HUES48 (cell line): ENCODE data around the gene LHX3.

Source experiments
- H3K27ac ChIP-seq: one replicate; pipeline ENCODE4 v1.7.0; 2013; ENCODE audit warnings: low read depth, low read length, inconsistent platforms
- H3K27me3 ChIP-seq: 2 replicates; pipeline ENCODE4 v1.6.1; 2013; ENCODE audit warnings: mild to moderate bottlenecking, low read length; ENCODE audit not compliant: control insufficient read depth, insufficient read depth
- H3K36me3 ChIP-seq: 2 replicates; pipeline ENCODE4 v1.6.1; 2013; ENCODE audit warnings: low read length; ENCODE audit not compliant: control insufficient read depth, insufficient read depth
- H3K4me1 ChIP-seq: 2 replicates; pipeline ENCODE4 v1.6.1; 2013; ENCODE audit warnings: mild to moderate bottlenecking, low read length; ENCODE audit not compliant: control insufficient read depth, insufficient read depth
- H3K4me3 ChIP-seq: 2 replicates; pipeline ENCODE4 v1.5.1; 2013; ENCODE audit warnings: mild to moderate bottlenecking, low read depth, low read length
- H3K9ac ChIP-seq: 2 replicates; pipeline ENCODE4 v1.6.1; 2013; ENCODE audit warnings: mild to moderate bottlenecking, low read depth, low read length, moderate library complexity
- H3K9me3 ChIP-seq: 2 replicates; pipeline ENCODE4 v1.6.1; 2013; ENCODE audit warnings: low read length; ENCODE audit not compliant: control insufficient read depth, insufficient read depth

The LHX3 gene

DNA sequence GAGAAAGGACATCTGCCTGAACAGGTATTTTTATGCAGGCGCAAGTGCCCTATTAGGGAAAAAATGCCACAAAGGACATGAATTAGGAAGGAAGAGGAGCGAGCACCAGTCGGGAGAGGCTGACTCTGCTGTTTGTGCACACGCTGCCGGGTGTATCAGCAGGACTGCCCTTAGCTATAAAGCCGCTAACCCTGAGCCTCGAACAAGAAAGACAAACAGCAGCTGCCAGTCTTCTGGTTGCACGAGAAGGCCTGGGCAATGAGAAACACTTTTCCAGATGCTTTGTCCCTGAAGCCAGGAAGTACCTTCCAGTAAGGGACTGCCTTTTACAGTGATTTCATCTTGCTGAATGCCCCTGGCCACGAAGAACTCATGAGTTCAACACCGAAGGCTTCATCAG is 28.0 kb upstream of the LHX3 start:
- Histone ChIP-seq H3K27me3 (no peaks in the 10 kb centered on the region), H3K9me3 (no peaks in the 10 kb centered on the region), H3K4me1 (no peaks in the 10 kb centered on the region), H3K27ac (no peak overlapping the region), H3K9ac (no peak overlapping the region), H3K4me3 (no peak overlapping the region), H3K36me3 (peaks cover 19% of the 10 kb centered on the region)

DNA sequence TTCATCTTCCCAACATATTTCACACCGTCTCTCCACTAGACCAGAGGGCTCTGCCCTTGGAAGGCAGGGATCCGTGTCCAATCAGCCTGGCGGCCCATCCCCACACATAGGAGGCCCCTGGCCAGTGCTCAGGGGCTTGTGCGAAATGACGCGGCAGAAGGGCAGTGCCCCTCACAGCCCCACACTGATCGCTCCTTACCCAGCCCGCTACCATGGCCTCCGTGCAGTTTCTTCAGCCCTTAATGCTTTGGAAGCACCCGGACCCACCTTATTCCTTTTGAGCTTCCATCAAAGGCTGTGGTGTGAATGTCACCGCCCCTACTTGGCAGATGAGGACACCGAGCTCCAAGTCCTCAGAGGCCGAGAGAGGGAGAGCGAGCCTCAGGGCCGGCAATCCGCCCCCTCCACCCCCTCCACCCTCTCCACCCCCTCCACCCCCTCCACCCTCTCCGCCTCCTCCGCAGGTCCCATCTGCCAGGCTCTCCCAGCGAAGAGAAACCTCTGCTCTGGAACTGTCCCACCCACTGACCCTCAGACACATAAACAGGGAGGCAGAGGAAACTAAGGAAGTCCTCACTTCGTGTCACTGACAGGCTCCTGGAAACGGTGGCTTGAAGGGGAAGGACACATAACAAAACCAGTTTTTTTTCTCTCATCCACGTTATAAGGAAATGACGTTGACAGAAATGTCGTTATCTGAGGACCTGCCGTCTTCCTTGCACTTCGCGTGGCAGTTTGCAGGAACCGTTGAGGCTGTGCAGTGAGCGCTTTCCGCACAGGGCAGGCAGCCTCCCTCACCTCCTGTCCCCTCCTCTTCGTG is 26.8 kb upstream of the LHX3 start:
- no peak overlapping the region for H3K9ac ChIP-seq
- no peaks in the 10 kb centered on the region for H3K27me3 ChIP-seq
- H3K4me3 ChIP-seq = no peak overlapping the region
- no peak overlapping the region for H3K27ac ChIP-seq
- no peaks in the 10 kb centered on the region for H3K4me1 ChIP-seq
- no peaks in the 10 kb centered on the region for H3K9me3 ChIP-seq
- H3K36me3 ChIP-seq = peaks cover 16% of the 10 kb centered on the region

DNA sequence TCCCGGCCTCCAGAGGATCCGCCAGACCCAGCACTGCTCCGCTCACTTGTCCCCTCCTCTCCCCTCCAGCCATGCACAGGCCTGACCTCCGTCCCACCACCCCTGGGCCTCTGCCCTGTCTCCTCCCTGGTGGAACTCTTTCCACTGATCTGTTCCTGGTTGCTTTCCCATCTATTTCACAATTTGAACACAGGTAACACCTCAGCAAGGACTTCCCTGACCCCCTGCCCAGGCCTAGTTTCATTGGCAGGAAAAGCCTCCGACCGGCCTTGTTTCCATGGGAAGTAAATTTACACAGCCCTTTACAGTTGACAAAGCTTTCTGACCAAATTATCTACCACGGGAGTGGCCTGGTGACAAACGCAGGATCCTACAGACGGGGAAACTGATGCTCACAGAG is 25.8 kb upstream of the LHX3 start:
- Histone ChIP-seq H3K4me3 (no peak overlapping the region), H3K27ac (no peak overlapping the region), H3K9ac (no peak overlapping the region), H3K9me3 (no peaks in the 10 kb centered on the region), H3K4me1 (no peaks in the 10 kb centered on the region), H3K27me3 (no peaks in the 10 kb centered on the region), H3K36me3 (peaks cover 8% of the 10 kb centered on the region; the same call in 1 of the 2 replicates)

DNA sequence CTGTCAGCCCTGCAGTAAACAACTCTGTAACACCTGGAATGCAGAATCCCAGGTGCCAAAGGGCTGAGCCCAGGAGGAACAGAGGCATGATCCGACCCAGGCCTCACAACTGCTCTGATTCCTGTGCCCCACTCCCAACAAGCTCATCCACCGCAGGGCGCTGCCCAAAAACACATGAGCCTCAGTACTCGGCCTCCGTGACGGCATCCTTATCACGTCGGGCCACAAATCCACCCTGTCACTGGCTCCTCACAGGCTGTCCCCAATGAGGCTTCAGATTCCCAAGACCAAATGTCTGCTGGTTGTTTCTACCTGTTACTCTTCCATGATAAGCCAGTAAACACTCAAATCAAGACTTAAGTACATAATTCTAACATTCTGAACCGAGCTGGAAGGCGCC is 25.4 kb upstream of the LHX3 start:
- Histone ChIP-seq H3K36me3 (peaks cover 7% of the 10 kb centered on the region; the same call in 1 of the 2 replicates), H3K4me1 (no peaks in the 10 kb centered on the region), H3K9ac (no peak overlapping the region), H3K4me3 (no peak overlapping the region), H3K27ac (no peak overlapping the region), H3K9me3 (no peaks in the 10 kb centered on the region), H3K27me3 (no peaks in the 10 kb centered on the region)

DNA sequence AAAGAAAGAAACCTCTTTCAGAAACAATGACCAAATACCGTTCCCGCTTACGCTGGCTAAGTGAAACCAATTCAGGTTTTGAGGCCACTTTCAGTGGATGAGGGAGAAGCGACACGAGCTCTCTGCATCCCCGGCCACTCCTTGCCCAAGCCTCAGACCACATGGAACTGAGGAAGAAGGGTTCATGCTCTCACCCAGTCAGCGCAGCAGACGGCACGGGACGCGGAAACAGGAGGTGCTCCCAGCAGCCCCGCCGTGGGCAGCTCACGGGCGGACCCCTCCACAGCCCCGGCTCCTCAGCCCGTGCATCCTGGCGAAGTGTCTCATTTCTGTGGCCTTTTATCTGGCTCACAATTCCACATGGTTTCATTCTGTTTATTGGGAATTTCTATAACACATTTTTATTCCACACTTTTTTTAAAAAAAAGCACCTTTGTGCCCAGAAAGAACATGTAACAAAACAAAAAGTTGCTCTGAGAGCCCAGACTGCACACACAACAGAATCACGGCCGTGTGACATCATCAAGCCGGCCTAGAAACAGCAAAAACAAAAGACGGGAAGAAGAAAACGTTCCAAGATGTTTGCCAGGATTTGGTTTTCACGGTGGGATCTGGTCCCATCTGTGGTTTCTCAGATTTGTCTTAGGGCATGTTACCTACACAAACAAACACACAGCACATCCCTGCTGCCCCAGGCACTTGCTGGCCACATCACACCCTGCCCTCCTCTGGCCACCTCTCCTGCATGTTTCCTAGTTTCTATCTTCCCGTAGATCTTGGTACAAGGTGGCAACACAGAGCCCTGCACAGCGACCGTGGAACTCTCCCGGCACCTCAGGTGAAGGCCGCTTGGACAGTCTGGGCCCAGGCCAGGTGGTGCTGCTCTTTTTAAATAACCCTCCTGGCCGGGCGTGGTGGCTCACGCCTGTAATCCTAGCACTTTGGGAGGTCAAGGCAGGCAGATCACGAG is 24.5 kb upstream of the LHX3 start:
- no peaks in the 10 kb centered on the region for H3K27me3 ChIP-seq
- no peak overlapping the region for H3K4me3 ChIP-seq
- H3K4me1 ChIP-seq = no peaks in the 10 kb centered on the region
- peaks cover 12% of the 10 kb centered on the region; the same call in 1 of the 2 replicates for H3K36me3 ChIP-seq
- no peaks in the 10 kb centered on the region for H3K9me3 ChIP-seq
- no peak overlapping the region for H3K9ac ChIP-seq
- H3K27ac ChIP-seq = no peak overlapping the region

DNA sequence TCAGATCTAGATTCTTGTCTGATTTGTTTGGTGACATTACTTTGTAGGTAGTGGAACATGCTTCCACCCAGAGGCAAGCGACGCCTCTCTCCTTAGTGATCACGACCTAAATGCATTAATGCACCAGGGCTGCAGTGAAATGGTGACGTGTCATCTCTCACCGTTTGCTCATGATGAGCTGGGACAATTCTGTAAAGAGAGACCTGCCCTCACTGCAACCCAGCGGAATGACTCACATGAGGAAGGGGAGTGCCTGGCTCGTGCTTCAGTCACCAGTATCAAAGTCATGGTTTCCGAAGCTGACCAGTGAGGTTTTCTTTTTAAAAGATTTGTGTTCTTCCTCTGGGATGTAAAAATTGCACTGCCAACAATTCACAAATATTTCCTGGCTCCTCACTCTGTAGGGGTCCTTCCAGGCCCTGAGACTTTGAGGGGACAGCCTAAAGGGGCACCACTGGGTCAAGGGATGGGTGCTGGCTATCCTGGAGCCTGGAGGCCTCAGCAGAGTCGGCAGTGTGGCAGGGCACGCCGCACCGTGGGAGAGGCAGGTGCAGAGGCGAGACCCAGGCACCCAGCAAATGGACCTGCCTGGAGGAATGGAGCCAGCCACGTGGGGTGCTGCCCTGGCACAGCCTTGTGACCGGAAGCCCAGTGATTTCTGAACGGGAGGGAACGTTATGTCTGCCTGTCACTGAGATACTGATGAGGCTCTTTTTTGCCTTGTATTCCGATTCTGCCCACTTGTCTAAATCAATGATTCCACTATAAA is 23.4 kb upstream of the LHX3 start:
- Histone ChIP-seq H3K4me3 (no peak overlapping the region), H3K9me3 (no peaks in the 10 kb centered on the region), H3K27ac (no peak overlapping the region), H3K9ac (no peak overlapping the region), H3K4me1 (no peaks in the 10 kb centered on the region), H3K36me3 (peaks cover 23% of the 10 kb centered on the region; the same call in 1 of the 2 replicates), H3K27me3 (no peaks in the 10 kb centered on the region)

DNA sequence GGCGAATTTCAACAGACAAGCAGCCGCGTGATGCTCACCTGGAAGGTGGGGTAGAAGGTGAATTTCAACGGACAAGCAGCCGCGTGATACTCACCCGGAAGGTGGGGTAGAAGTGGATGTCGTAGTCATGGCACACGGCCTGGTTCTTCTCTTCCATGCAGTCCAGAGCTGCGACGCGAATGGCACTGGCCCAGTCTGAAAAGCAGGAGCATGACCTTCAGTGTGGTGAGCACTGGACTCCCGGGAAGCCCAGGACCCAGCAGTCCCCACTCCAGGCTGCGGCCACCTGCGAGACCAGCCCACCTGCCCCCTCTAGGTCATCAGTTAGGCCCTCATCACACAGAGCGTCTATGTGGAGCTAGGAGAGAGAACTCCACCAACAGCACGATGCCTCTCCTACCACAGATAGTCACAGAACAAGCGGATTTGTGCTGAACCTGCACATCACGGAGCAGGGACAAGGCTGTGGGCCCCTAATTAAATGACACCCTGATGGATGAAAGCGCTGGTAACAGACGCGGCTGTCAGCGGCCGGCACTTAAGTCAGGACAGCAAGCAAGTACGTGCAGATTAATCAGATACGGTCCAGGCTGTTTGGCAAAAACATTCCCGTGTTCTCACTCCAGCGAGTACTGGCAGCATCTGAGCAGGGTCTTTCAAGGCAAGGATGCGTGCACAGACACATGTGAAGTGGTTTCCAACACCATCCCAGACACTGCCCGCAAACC is 21.9 kb upstream of the LHX3 start:
- Histone ChIP-seq H3K27me3 (no peaks in the 10 kb centered on the region), H3K36me3 (peaks cover 28% of the 10 kb centered on the region; the same call in 1 of the 2 replicates), H3K4me1 (no peaks in the 10 kb centered on the region), H3K9me3 (no peaks in the 10 kb centered on the region), H3K27ac (no peak overlapping the region), H3K4me3 (no peak overlapping the region), H3K9ac (no peak overlapping the region)

DNA sequence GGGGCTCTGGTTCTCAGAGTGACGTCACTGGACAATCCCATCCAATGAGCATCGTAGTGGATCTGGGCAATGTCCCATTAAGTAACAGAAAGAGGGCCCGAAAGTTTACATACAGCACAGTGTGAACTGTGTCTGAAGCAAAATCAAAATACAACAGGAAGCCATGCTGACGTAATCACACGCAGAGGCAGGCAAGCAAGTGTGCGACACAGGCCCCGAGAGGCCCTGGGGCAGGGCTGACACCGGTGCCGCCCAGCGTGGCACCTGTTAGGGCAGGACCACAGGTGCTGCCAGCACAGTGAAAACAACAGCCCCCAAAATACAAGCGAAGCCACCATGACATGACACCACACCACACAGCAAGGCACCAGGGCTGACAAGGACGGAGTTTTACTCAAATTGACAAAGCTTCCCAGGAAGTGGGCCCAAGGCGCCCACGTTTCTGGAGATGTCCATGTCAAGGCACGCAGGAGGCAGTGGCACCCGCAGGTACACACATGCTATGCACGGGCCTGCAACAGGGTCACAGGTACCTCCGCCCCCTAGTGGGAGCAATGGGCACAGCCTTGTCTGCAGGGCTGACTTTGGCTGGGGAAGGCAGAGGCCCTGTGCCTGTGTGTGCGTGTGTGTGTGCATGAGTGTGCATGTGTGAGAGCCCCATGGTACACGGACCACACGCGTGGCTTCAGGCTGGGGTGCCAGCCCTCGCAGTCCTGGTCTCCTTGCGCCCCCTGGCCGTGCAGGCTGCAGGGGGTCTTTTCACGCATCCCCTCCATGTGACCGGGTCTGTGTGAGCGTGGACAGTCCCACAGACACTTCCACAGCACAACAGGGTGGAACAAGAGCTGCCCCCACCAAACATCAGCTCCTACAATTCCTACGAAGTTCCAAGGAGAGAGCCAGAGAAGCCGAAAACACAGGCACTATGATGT is 21.1 kb upstream of the LHX3 start:
- Histone ChIP-seq H3K4me3 (no peak overlapping the region), H3K9ac (no peak overlapping the region), H3K27me3 (no peaks in the 10 kb centered on the region), H3K36me3 (peaks cover 32% of the 10 kb centered on the region; the same call in 1 of the 2 replicates), H3K9me3 (no peaks in the 10 kb centered on the region), H3K4me1 (no peaks in the 10 kb centered on the region), H3K27ac (no peak overlapping the region)

DNA sequence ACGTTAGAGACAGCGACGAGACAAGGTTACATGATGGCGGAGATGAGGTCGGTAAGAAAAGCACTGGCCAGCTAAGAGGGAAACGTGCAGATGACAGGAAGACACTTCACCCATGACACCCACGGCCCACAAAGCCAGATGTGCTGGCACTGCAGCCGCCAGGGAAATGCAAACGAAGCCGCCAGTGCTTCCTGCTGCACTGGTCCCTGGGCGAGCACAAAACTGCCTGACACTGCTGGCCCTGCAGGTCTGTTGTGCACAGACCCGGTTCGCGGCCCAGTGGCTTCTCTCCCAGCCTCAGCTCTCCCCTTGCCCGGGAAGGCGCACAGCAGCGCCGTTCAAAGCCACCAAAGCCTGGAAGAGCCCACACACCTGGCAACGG is 20.4 kb upstream of the LHX3 start:
- Histone ChIP-seq H3K4me3 (no peak overlapping the region), H3K9ac (no peak overlapping the region), H3K36me3 (peaks cover 31% of the 10 kb centered on the region; the same call in 1 of the 2 replicates), H3K27me3 (no peaks in the 10 kb centered on the region), H3K4me1 (no peaks in the 10 kb centered on the region), H3K27ac (no peak overlapping the region), H3K9me3 (no peaks in the 10 kb centered on the region)
